ENCODE results near the gene MFSD12. TPM values are rescaled to one million over a fixed set of nuclear protein-coding genes. Genes with fewer than 3 reads are reported as not detected.
"Not testable (repeated sequence)": the region's sequence is repeated elsewhere in the genome, so short reads cannot be mapped to it uniquely, and the experiment has no call there.

MFSD12 gene
- total RNA-seq, 3 donors from 2014 or later, result 25.0 to 43.6 (median 36.8) TPM

- ATAC-seq, result no peak
Observed at GRCh38 chr19:3589439-3589838, 32.1 kb upstream of the MFSD12 start.

GRCh38 chr19:3586707-3587346 is 29.4 kb upstream of the MFSD12 start:
- ATAC-seq, result no peak
- H3K9me3 ChIP-seq, result no peaks in the 10 kb centered on the region
- H3K36me3 ChIP-seq (ENCODE audit: low read depth), result no peaks in the 10 kb centered on the region
- H3K4me3 ChIP-seq, result no peak overlapping the region
- TF ChIP-seq CTCF (IDR thresholded peaks at IDR 0.05), result no peak
- intact Hi-C loops (cut with DNase I, micrococcal nuclease), result no loop called here
- no peaks in the 10 kb centered on the region for H3K4me1 ChIP-seq (ENCODE audit: low read depth)
- no peak for DNase-seq

More at GRCh38 chr19:3589439-3589838, 32.1 kb upstream of the MFSD12 start:
- TF ChIP-seq CTCF (IDR thresholded peaks at IDR 0.05), result no peak
- intact Hi-C loops (cut with DNase I, micrococcal nuclease), result no loop called here
- no peak for DNase-seq
- H3K4me1 ChIP-seq (ENCODE audit: low read depth), result no peaks in the 10 kb centered on the region
- H3K36me3 ChIP-seq (ENCODE audit: low read depth), result no peaks in the 10 kb centered on the region
- no peak overlapping the region for H3K4me3 ChIP-seq
- H3K9me3 ChIP-seq, result no peaks in the 10 kb centered on the region

GRCh38 chr19:3586127-3586626 is 28.8 kb upstream of the MFSD12 start:
- no peak overlapping the region for H3K4me3 ChIP-seq
- intact Hi-C loops (cut with DNase I, micrococcal nuclease), result no loop called here
- no peaks in the 10 kb centered on the region for H3K36me3 ChIP-seq (ENCODE audit: low read depth)
- DNase-seq (no peak), ATAC-seq (no peak)
- no peaks in the 10 kb centered on the region for H3K4me1 ChIP-seq (ENCODE audit: low read depth)
- no peak for TF ChIP-seq CTCF (IDR thresholded peaks at IDR 0.05)
- H3K9me3 ChIP-seq, result no peaks in the 10 kb centered on the region

- intact Hi-C loops (cut with DNase I, micrococcal nuclease), result no loop called here
- Histone ChIP-seq H3K4me1 (ENCODE audit: low read depth) (no peaks in the 10 kb centered on the region), H3K4me3 (no peak within 1 kb of the TSS), H3K9me3 (no peaks in the 10 kb centered on the region), H3K36me3 (ENCODE audit: low read depth) (no peaks in the 10 kb centered on the region)
- DNase-seq (no peak), ATAC-seq (no peak)
- TF ChIP-seq CTCF (IDR thresholded peaks at IDR 0.05), result no peak
Observed at GRCh38 chr19:3585301-3586126, 28.1 kb upstream of the MFSD12 start, which contains the start of gene GIPC3. Gene GIPC3 (plus strand): TSS chr19:3585478. CDS start chr19:3585598, 120 bp downstream.

- intact Hi-C loops (cut with DNase I, micrococcal nuclease); DNase-seq; H3K9me3 ChIP-seq; ATAC-seq; H3K4me1 ChIP-seq (ENCODE audit: low read depth); H3K36me3 ChIP-seq (ENCODE audit: low read depth); H3K4me3 ChIP-seq: not testable (repeated sequence)
Observed at GRCh38 chr19:3584036-3584802, 26.8 kb upstream of the MFSD12 start.

GRCh38 chr19:3581792-3582191 is 24.4 kb upstream of the MFSD12 start:
- H3K4me1 ChIP-seq (ENCODE audit: low read depth); H3K4me3 ChIP-seq; ATAC-seq; intact Hi-C loops (cut with DNase I, micrococcal nuclease); H3K36me3 ChIP-seq (ENCODE audit: low read depth); H3K9me3 ChIP-seq; DNase-seq: not testable (repeated sequence)

All from mucosa of descending colon (tissue), 3 donors.